G401.6 (cell line): ENCODE results near the gene MATCAP1.

ENCODE experiments used
- FAIRE-seq: peaks from 2 replicates; lab custom pipeline; 2012; peaks lifted over from hg19 to GRCh38; lab: Jason Lieb, UNC

The MATCAP1 gene

GRCh38 chr16:67128417-67128816 is 55.3 kb downstream of the MATCAP1 start:
- FAIRE-seq, result no peak
